HL-60 (cell line): ENCODE measurements around the gene PI4KB.

Experiments
- GABPA ChIP-seq: IDR thresholded peaks from 2 replicates; pipeline ENCODE4 v1.6.1; 2012; ENCODE audit warnings: low read depth
- POLR2AphosphoS5 ChIP-seq: IDR thresholded peaks from 2 replicates; pipeline ENCODE4 v1.6.1; 2012; ENCODE audit warnings: low read depth
- SPI1 ChIP-seq: IDR thresholded peaks from 2 replicates; pipeline ENCODE4 v1.6.1; 2012; ENCODE audit warnings: low read depth, mild to moderate bottlenecking, borderline replicate concordance
- TF ChIP-seq, protein P1 (sequence below): IDR thresholded peaks from one replicate; pipeline ENCODE4 v1.5.1; 2011; ENCODE audit warnings: low read length, control low read depth, inconsistent platforms; ENCODE audit not compliant: insufficient read depth

GRCh38 chr1:151314137-151314875 is 12.9 kb downstream of the PI4KB start:
- TF ChIP-seq, protein P1, sequence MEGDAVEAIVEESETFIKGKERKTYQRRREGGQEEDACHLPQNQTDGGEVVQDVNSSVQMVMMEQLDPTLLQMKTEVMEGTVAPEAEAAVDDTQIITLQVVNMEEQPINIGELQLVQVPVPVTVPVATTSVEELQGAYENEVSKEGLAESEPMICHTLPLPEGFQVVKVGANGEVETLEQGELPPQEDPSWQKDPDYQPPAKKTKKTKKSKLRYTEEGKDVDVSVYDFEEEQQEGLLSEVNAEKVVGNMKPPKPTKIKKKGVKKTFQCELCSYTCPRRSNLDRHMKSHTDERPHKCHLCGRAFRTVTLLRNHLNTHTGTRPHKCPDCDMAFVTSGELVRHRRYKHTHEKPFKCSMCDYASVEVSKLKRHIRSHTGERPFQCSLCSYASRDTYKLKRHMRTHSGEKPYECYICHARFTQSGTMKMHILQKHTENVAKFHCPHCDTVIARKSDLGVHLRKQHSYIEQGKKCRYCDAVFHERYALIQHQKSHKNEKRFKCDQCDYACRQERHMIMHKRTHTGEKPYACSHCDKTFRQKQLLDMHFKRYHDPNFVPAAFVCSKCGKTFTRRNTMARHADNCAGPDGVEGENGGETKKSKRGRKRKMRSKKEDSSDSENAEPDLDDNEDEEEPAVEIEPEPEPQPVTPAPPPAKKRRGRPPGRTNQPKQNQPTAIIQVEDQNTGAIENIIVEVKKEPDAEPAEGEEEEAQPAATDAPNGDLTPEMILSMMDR: no peak
- TF ChIP-seq SPI1: no peak
- TF ChIP-seq POLR2AphosphoS5: no peak
- no peak for TF ChIP-seq GABPA
